K562 (cell line): ENCODE results near the gene AK2. TPM values are rescaled to one million over a fixed set of nuclear protein-coding genes. Genes with fewer than 3 reads are reported as not detected.

Experiments used
- DACH1 ChIP-seq: fragments of 450-650 bp; IDR thresholded peaks from 2 replicates; pipeline ENCODE4 v1.6.1; 2018; ENCODE audit not compliant: partially characterized antibody
- FOSL1 ChIP-seq: fragments of 200-800 bp; sonication (Bioruptor generic); conservative IDR thresholded peaks from 2 replicates; pipeline ENCODE4 v1.6.1; 2016; ENCODE audit warnings: missing genetic modification characterization, missing compliant biosample characterization
- GABPB2 ChIP-seq: fragments of 250-450 bp; sonication (Bioruptor Pico); conservative IDR thresholded peaks from 2 replicates; pipeline ENCODE4 v1.5.1; 2021; ENCODE audit warnings: mild to moderate bottlenecking
- GTF2F1 ChIP-seq: IDR thresholded peaks from 2 replicates; pipeline ENCODE4 v1.6.1; 2011; ENCODE audit warnings: low read depth, low read length, improper control_type of control experiment
- HCFC1 ChIP-seq: IDR thresholded peaks from 2 replicates; pipeline ENCODE4 v1.6.1; 2012; ENCODE audit warnings: low read depth, low read length, improper control_type of control experiment
- IRF1 ChIP-seq: sonication (generic); formaldehyde crosslinking; IDR thresholded peaks from 2 replicates; pipeline ENCODE4 v1.8.0; 2022; ENCODE audit warnings: missing genetic modification reagents, mild to moderate bottlenecking, borderline replicate concordance
- MIER1 ChIP-seq: fragments of 450-650 bp; IDR thresholded peaks from 2 replicates; pipeline ENCODE4 v1.6.1; 2016; ENCODE audit warnings: antibody characterized with exemption, mild to moderate bottlenecking, low read depth
- NCOA2 ChIP-seq, 2 experiments: fragments of 450-650 bp; IDR thresholded peaks; 2 replicates each; pipeline ENCODE4 v1.6.1; 2018; ENCODE audit warnings: mild to moderate bottlenecking in 2 of 2, moderate library complexity in 1 of 2; ENCODE audit not compliant: partially characterized antibody in 2 of 2
- NELFE ChIP-seq: IDR thresholded peaks from 2 replicates; pipeline ENCODE4 v1.6.1; 2011; ENCODE audit warnings: mild to moderate bottlenecking; ENCODE audit not compliant: insufficient read depth, insufficient read length
- NRF1 ChIP-seq, 2 experiments: fragments of 450-650 bp; IDR thresholded peaks in 1 of 2; conservative IDR thresholded peaks in 1 of 2; 2 replicates each; pipeline ENCODE4 v1.6.1; 2014; ENCODE audit warnings: mild to moderate bottlenecking in 2 of 2
- PBX2 ChIP-seq, 2 experiments: IDR thresholded peaks in 1 of 2; conservative IDR thresholded peaks in 1 of 2; 2 replicates each; pipeline ENCODE4 v1.6.1; 2016; ENCODE audit warnings: low read depth in 2 of 2, mild to moderate bottlenecking in 1 of 2, missing compliant biosample characterization in 1 of 2, missing genetic modification characterization in 1 of 2, moderate library complexity in 1 of 2
- SAP30 ChIP-seq: fragments of 200-600 bp; sonication (generic); IDR thresholded peaks from 2 replicates; pipeline ENCODE4 v1.6.1; 2012; ENCODE audit warnings: borderline replicate concordance, low read depth, mild to moderate bottlenecking, moderate library complexity, low read length, control low read depth, inconsistent platforms; ENCODE audit not compliant: insufficient read depth, poor library complexity, severe bottlenecking
- SETDB1 ChIP-seq: IDR thresholded peaks from one replicate; pipeline ENCODE4 v1.6.1; 2012; ENCODE audit warnings: low read length, control low read depth, inconsistent platforms
- TGIF2 ChIP-seq: sonication (generic); formaldehyde crosslinking; IDR thresholded peaks from 2 replicates; pipeline ENCODE4 v1.8.1; 2022; ENCODE audit warnings: mild to moderate bottlenecking, missing genetic modification reagents, moderate library complexity
- THRB ChIP-seq: fragments of 450-650 bp; formaldehyde crosslinking; conservative IDR thresholded peaks from 2 replicates; pipeline ENCODE4 v1.4.0; 2022; ENCODE audit warnings: mild to moderate bottlenecking, missing genetic modification characterization
- ZNF277 ChIP-seq: fragments of 250-450 bp; sonication (Bioruptor Pico); IDR thresholded peaks from 2 replicates; pipeline ENCODE4 v1.8.0; 2022; ENCODE audit warnings: inconsistent platforms, mild to moderate bottlenecking, moderate library complexity, borderline replicate concordance
- ZNF431 ChIP-seq: sonication (generic); formaldehyde crosslinking; IDR thresholded peaks from 2 replicates; pipeline ENCODE4 v1.8.0; 2022; ENCODE audit warnings: mild to moderate bottlenecking, missing genetic modification reagents
- ZNF584 ChIP-seq: fragments of 200-800 bp; sonication (Bioruptor generic); IDR thresholded peaks from 2 replicates; pipeline ENCODE4 v1.6.1; 2016; ENCODE audit warnings: low read depth, mild to moderate bottlenecking, missing genetic modification characterization, missing compliant biosample characterization
- ZNF76 ChIP-seq: fragments of 250-450 bp; sonication (Bioruptor Pico); IDR thresholded peaks from 2 replicates; pipeline ENCODE4 v1.4.0; 2020; ENCODE audit warnings: mild to moderate bottlenecking, moderate library complexity, borderline replicate concordance
- ZNF764 ChIP-seq: fragments of 250-450 bp; sonication (Bioruptor Pico); IDR thresholded peaks from 2 replicates; pipeline ENCODE4 v1.4.0; 2020; ENCODE audit warnings: low read depth, mild to moderate bottlenecking, moderate library complexity
- polyA plus RNA-seq, 8 experiments: library from polyadenylated mRNA; depleted of rRNA in 4 of 8; stranded (reverse) in 5 of 8; unstranded in 3 of 8; fragments of >200 nt; fragmentation: Nextera tagmentation in 2 of 8; fragmentation: Illumina TruSeq in 1 of 8; extraction: Ambion mirVana in 2 of 8; extraction: Trizol in 1 of 8; gene quantifications; 2 replicates each; pipeline versions ENCODE4 v1.2.1 to v1.2.3, GENCODE V29; 2011 to 2014; ENCODE audit warnings: inconsistent platforms in 1 of 8, missing spikeins in 1 of 8
- total RNA-seq, 7 experiments: library from RNA; depleted of rRNA in 6 of 7; stranded (reverse); fragments of >200 nt in 6 of 7; fragmentation: Illumina TruSeq in 2 of 7; extraction: Trizol in 2 of 7; gene quantifications; 2 replicates each; pipeline versions ENCODE4 v1.2.1 to v1.2.3, GENCODE V29; 2011 to 2021; ENCODE audit warnings: low replicate concordance in 1 of 7

Gene AK2
- total and polyA plus RNA-seq, 9 of the 15 experiments (the other 6 are each of a cell fraction or from before 2014, with no cell fraction given) = 105 to 1,050 (median 509) TPM

GRCh38 chr1:33009561-33009960, 27.1 kb downstream of the AK2 start (continued):
- no peak for TF ChIP-seq TGIF2 (CRISPR knock-in tag)
- no peak for TF ChIP-seq ZNF76 (CRISPR knock-in tag)
- TF ChIP-seq ZNF431 (CRISPR knock-in tag) = no peak
- TF ChIP-seq ZNF277 = no peak
- TF ChIP-seq GTF2F1 = no peak
- no peak for TF ChIP-seq PBX2 (CRISPR knock-in tag; IDR thresholded peaks at IDR 0.05; ENCODE audit: low read depth)
- peak; percentile 42; the same call in 1 of the 2 replicates for TF ChIP-seq PBX2 (tag; conservative IDR thresholded peaks at IDR 0.05; ENCODE audit: low read depth)
- no peak for TF ChIP-seq MIER1
- TF ChIP-seq NCOA2 (IDR thresholded peaks at IDR 0.05; ENCODE audit: partially characterized antibody in 2 of 2) = no peak
- peak; percentile 45; the same call in 1 of the 2 replicates for TF ChIP-seq FOSL1 (tag)
- TF ChIP-seq ZNF764 (CRISPR knock-in tag) = no peak
- no peak; the same call in 1 of the 2 replicates for TF ChIP-seq HCFC1
- TF ChIP-seq SAP30 = no peak
- no peak for TF ChIP-seq SETDB1
- 0 out of 4 replicates have a peak, but pooled peaks of 1 of the 2 experiments have one; percentile 26 for TF ChIP-seq NRF1 (conservative IDR thresholded peaks at IDR 0.05 in 1 of 2, IDR thresholded peaks at IDR 0.05 in 1 of 2)
- TF ChIP-seq IRF1 = no peak
- no peak for TF ChIP-seq GABPB2
- TF ChIP-seq THRB (CRISPR knock-in tag) = no peak
- TF ChIP-seq DACH1 = peak; percentile 41
- TF ChIP-seq ZNF584 (CRISPR knock-in tag) = no peak
- TF ChIP-seq NELFE = no peak
